Endothelial cell of umbilical vein (primary cell): ENCODE results near the gene ULK4. TPM values are rescaled to one million over a fixed set of nuclear protein-coding genes. Genes with fewer than 3 reads are reported as not detected.

Experiments
- BruUV-seq: library from RNA; stranded (reverse); fragments of 400-500 nt; replicated peaks from 2 replicates; lab custom pipeline; 2021; lab: Mats Ljungman, UMichigan
- CTCF ChIA-PET: fragments of 300-600, 350-600 bp; sonication (Branson Sonifier 250); formaldehyde crosslinking; loops from one replicate; lab custom pipeline; 2021; ENCODE audit warnings: antibody characterized with exemption, inconsistent platforms; lab: Charles Lee
- POLR2A ChIA-PET: fragments of 300-600, 350-600 bp; sonication (Branson Sonifier 250); formaldehyde crosslinking; loops from one replicate; lab custom pipeline; 2021; ENCODE audit warnings: antibody characterized with exemption, inconsistent platforms; lab: Charles Lee
- DNase-seq: peaks from one replicate; pipeline ENCODE4 v3.0.0-alpha.2; 2011; ENCODE audit warnings: low read depth, low spot score
- FAIRE-seq: peaks from 2 replicates; lab custom pipeline; 2011; peaks lifted over from hg19 to GRCh38; lab: Jason Lieb, UNC
- H2AFZ ChIP-seq: 2 replicates; pipeline ENCODE4 v1.6.0; 2012; ENCODE audit warnings: low read depth, low read length, control low read depth, inconsistent platforms
- H3K27ac ChIP-seq: 2 replicates; pipeline ENCODE4 v1.5.1; 2011; ENCODE audit warnings: low read depth, mild to moderate bottlenecking, control low read depth, low read length, moderate library complexity; ENCODE audit not compliant: insufficient read depth
- H3K27me3 ChIP-seq, 2 experiments: 2 replicates each; pipeline versions ENCODE4 v1.6.0 to v1.6.1; 2011; ENCODE audit warnings: low read length in 2 of 2, mixed read lengths in 1 of 2; ENCODE audit not compliant: control insufficient read depth in 2 of 2, insufficient read depth in 2 of 2
- H3K36me3 ChIP-seq, 2 experiments: 2 replicates in 1 of 2; 3 replicates in 1 of 2; pipeline ENCODE4 v1.5.1; 2011; ENCODE audit warnings: low read length in 2 of 2, mild to moderate bottlenecking in 1 of 2, moderate library complexity in 1 of 2; ENCODE audit not compliant: control insufficient read depth in 2 of 2, insufficient read depth in 2 of 2; ENCODE audit errors: extremely low read depth in 1 of 2
- H3K4me1 ChIP-seq: 3 replicates; pipeline ENCODE4 v1.5.1; 2011; ENCODE audit warnings: mild to moderate bottlenecking, low read length; ENCODE audit not compliant: control insufficient read depth, insufficient read depth; ENCODE audit errors: extremely low read depth
- H3K4me2 ChIP-seq: 2 replicates; pipeline ENCODE4 v1.6.1; 2011; ENCODE audit warnings: low read length, control low read depth, mixed read lengths; ENCODE audit not compliant: insufficient read depth
- H3K4me3 ChIP-seq, 3 experiments: fragments of 200-600 bp in 1 of 3; sonication (generic), shearing (Covaris generic) in 1 of 3; replicated peaks in 1 of 3; 2 replicates each; pipeline ENCODE4 v1.5.1; 2011 to 2016; ENCODE audit warnings: control low read depth in 3 of 3, low read length in 3 of 3, mild to moderate bottlenecking in 2 of 3, inconsistent platforms in 1 of 3, low read depth in 1 of 3, moderate library complexity in 1 of 3; ENCODE audit not compliant: insufficient read depth in 1 of 3
- H3K79me2 ChIP-seq: 2 replicates; pipeline ENCODE4 v1.6.0; 2012; ENCODE audit warnings: low read length, inconsistent platforms; ENCODE audit not compliant: control insufficient read depth, insufficient read depth
- H3K9ac ChIP-seq: replicated peaks from 2 replicates; pipeline ENCODE3; 2011; ENCODE audit warnings: low read length, control low read depth; ENCODE audit not compliant: insufficient read depth; ENCODE audit errors: extremely low read depth
- H3K9me1 ChIP-seq: replicated peaks from 3 replicates; pipeline ENCODE4 v1.6.0; 2011; ENCODE audit warnings: mild to moderate bottlenecking, low read length; ENCODE audit not compliant: control insufficient read depth, insufficient read depth; ENCODE audit errors: extremely low read depth
- H3K9me3 ChIP-seq: replicated peaks from 2 replicates; pipeline ENCODE4 v1.5.1; 2012; ENCODE audit warnings: low read length, inconsistent platforms; ENCODE audit not compliant: control insufficient read depth, insufficient read depth
- H4K20me1 ChIP-seq: replicated peaks from 2 replicates; pipeline ENCODE3; 2011; ENCODE audit warnings: mild to moderate bottlenecking, low read length; ENCODE audit not compliant: control insufficient read depth, insufficient read depth; ENCODE audit errors: extremely low read depth
- CTCF ChIP-seq, 2 donors: IDR thresholded peaks; 1 replicate in 1 of 2; 2 replicates in 1 of 2; pipeline ENCODE4 v1.5.1; 2011; ENCODE audit warnings: low read length in 2 of 2, mild to moderate bottlenecking in 2 of 2, moderate library complexity in 2 of 2, control low read depth in 1 of 2, inconsistent platforms in 1 of 2, low read depth in 1 of 2; ENCODE audit not compliant: insufficient read depth in 1 of 2; ENCODE audit errors: extremely low read depth in 1 of 2
- EZH2 ChIP-seq: IDR thresholded peaks from 2 replicates; pipeline ENCODE4 v1.6.1; 2012; ENCODE audit warnings: borderline replicate concordance, low read depth, mild to moderate bottlenecking, moderate library complexity, low read length, inconsistent platforms; ENCODE audit not compliant: severe bottlenecking
- FOS ChIP-seq: IDR thresholded peaks from 2 replicates; pipeline ENCODE4 v1.6.1; 2011; ENCODE audit warnings: mild to moderate bottlenecking, low read length, moderate library complexity, borderline replicate concordance; ENCODE audit not compliant: insufficient read depth
- GATA2 ChIP-seq: IDR thresholded peaks from 2 replicates; pipeline ENCODE4 v1.7.0; 2011; ENCODE audit warnings: low read depth, mild to moderate bottlenecking, moderate library complexity, mixed read lengths, low read length; ENCODE audit not compliant: insufficient read length, insufficient read depth
- JUN ChIP-seq: IDR thresholded peaks from 2 replicates; pipeline ENCODE4 v1.6.1; 2011; ENCODE audit warnings: borderline replicate concordance, low read depth; ENCODE audit not compliant: insufficient read length, insufficient read depth
- MAX ChIP-seq: IDR thresholded peaks from 2 replicates; pipeline ENCODE4 v1.6.1; 2011; ENCODE audit not compliant: insufficient read depth, insufficient read length
- MYC ChIP-seq: IDR thresholded peaks from one replicate; pipeline ENCODE4 v1.6.1; 2011; ENCODE audit warnings: mild to moderate bottlenecking, low read depth, low read length
- POLR2A ChIP-seq: IDR thresholded peaks from 2 replicates; pipeline ENCODE4 v1.6.1; 2012; ENCODE audit warnings: low read depth, mild to moderate bottlenecking, control low read depth, low read length
- POLR2AphosphoS5 ChIP-seq: IDR thresholded peaks from 2 replicates; pipeline ENCODE4 v1.6.1; 2012; ENCODE audit warnings: low read depth, mild to moderate bottlenecking, control low read depth, low read length, moderate library complexity; ENCODE audit not compliant: insufficient read depth
- dilution Hi-C: fragments of 300-500 bp; cut with MboI; formaldehyde crosslinking; loops from one replicate; pipeline ENCODE4 v1.15.0; 2019; ENCODE audit warnings: low sequenced_read_pairs; ENCODE audit not compliant: extremely low pct_ligation_motif_present
- intact Hi-C: fragments of 100-400 bp; cut with micrococcal nuclease; formaldehyde crosslinking; loops from one replicate; pipeline ENCODE4 v1.10.0; 2022
- polyA plus RNA-seq, 4 experiments: library from polyadenylated mRNA; depleted of rRNA in 3 of 4; stranded (reverse) in 3 of 4; unstranded in 1 of 4; fragments of >200 nt; gene quantifications; 2 replicates each; pipeline versions ENCODE4 v1.2.1 to v1.2.3, GENCODE V29; 2011 to 2012; ENCODE audit warnings: missing spikeins in 1 of 4
- total RNA-seq: library from RNA; stranded (reverse); gene quantifications from 2 replicates; pipeline ENCODE4 v1.2.3, GENCODE V29; 2021

The ULK4 gene
- total and polyA plus RNA-seq, 2 donors (not counting 3 experiments of a cell fraction or from before 2014, with no cell fraction given) = 3.3 to 16.0 TPM

GRCh38 chr3:41478278-41478677 lies 483.6 kb downstream of the ULK4 start:
- no peak for TF ChIP-seq CTCF (IDR thresholded peaks at IDR 0.05; ENCODE audit: extremely low read depth in 1 of 2, insufficient read depth in 1 of 2, low read depth in 1 of 2, low read length in 2 of 2)
- no peak for TF ChIP-seq POLR2A
- TF ChIP-seq POLR2AphosphoS5 = no peak
- no peak for TF ChIP-seq MYC
- TF ChIP-seq MAX = no peak
- TF ChIP-seq FOS = no peak
- TF ChIP-seq JUN = no peak
- no peak for TF ChIP-seq EZH2
- TF ChIP-seq GATA2 = no peak
- intact Hi-C loops (no loop called here), dilution Hi-C loops (no loop called here)
- CTCF ChIA-PET = no interaction called here
- FAIRE-seq = no peak
- Histone ChIP-seq H2AFZ (no peak overlapping the region), H3K27me3 (no peaks in the 10 kb centered on the region), H3K4me1 (no peaks in the 10 kb centered on the region), H3K4me3 (no peak overlapping the region), H3K9ac (no peak overlapping the region), H3K4me2 (no peak overlapping the region), H3K27ac (no peak overlapping the region), H3K9me1 (no peaks in the 10 kb centered on the region), H3K79me2 (no peaks in the 10 kb centered on the region), H3K36me3 (no peaks in the 10 kb centered on the region), H3K9me3 (no peaks in the 10 kb centered on the region), H4K20me1 (no peaks in the 10 kb centered on the region)
- DNase-seq = no peak
- POLR2A ChIA-PET = no interaction called here
- BruUV-seq = no TSS peak
